ENCODE results near the gene ABCE1.

DNA sequence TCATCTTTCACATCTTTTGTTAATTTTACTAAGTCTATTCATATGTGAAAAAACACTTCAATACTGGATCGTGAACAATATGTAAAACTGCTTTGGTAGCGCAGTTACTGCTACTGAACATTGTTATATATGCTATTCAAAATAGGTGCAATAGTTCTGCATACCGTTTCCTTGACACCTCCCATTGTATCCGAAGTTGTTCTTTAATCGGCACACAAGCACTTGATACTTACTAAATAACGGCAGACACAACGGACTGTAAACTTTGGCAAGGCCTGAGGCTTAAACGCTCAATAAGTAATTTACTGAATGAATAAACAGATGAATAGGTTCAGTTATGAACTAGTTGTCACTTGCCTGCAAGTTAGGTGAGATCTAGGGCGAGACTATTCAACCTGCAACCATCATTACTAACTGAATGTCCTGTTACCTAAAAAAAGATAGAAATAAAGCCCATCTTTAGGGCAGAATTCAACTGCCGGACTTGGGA lies 735 bp upstream of the ABCE1 start:
- TF ChIP-seq, protein P1, sequence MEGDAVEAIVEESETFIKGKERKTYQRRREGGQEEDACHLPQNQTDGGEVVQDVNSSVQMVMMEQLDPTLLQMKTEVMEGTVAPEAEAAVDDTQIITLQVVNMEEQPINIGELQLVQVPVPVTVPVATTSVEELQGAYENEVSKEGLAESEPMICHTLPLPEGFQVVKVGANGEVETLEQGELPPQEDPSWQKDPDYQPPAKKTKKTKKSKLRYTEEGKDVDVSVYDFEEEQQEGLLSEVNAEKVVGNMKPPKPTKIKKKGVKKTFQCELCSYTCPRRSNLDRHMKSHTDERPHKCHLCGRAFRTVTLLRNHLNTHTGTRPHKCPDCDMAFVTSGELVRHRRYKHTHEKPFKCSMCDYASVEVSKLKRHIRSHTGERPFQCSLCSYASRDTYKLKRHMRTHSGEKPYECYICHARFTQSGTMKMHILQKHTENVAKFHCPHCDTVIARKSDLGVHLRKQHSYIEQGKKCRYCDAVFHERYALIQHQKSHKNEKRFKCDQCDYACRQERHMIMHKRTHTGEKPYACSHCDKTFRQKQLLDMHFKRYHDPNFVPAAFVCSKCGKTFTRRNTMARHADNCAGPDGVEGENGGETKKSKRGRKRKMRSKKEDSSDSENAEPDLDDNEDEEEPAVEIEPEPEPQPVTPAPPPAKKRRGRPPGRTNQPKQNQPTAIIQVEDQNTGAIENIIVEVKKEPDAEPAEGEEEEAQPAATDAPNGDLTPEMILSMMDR (IDR thresholded peaks at IDR 0.05; ENCODE audit: low read depth, low read length): no peak
- TF ChIP-seq EZH2phosphoT487 (IDR thresholded peaks at IDR 0.05; ENCODE audit: low read depth): no peak
